IMR-90 (cell line): ENCODE data around the gene ARMC6. TPM values are rescaled to one million over a fixed set of nuclear protein-coding genes. Genes with fewer than 3 reads are reported as not detected.

Source experiments
- ATAC-seq: fragments of 200-7000 bp; cut with Tn5 transposase; 2 replicates; pipeline ENCODE4 v1.9.1; 2020; ENCODE audit warnings: low read depth, mild to moderate bottlenecking, moderate library complexity
- BruUV-seq: library from RNA; stranded (reverse); fragments of 400-500 nt; replicated peaks from 2 replicates; lab custom pipeline; 2021; lab: Mats Ljungman, UMichigan
- CTCF ChIA-PET: fragments of 300-600 bp; formaldehyde crosslinking; extraction: SDS; loops from one replicate; lab custom pipeline; 2021; ENCODE audit warnings: antibody characterized with exemption; lab: Yijun Ruan, JAX
- POLR2A ChIA-PET: fragments of 300-600 bp; sonication (Branson Sonifier 250); formaldehyde crosslinking; loops from one replicate; lab custom pipeline; 2022; ENCODE audit warnings: antibody characterized with exemption; ENCODE audit not compliant: unreplicated experiment; lab: Charles Lee
- DNase-seq: peaks from one replicate; pipeline ENCODE4 v3.0.0; 2013
- H2AFZ ChIP-seq: replicated peaks from 2 replicates; pipeline ENCODE3; 2013; ENCODE audit warnings: low read length, mild to moderate bottlenecking; ENCODE audit not compliant: poor library complexity
- H2AK5ac ChIP-seq: 2 replicates; pipeline ENCODE4 v1.6.1; 2013; ENCODE audit warnings: low read depth, low read length, inconsistent platforms
- H2AK9ac ChIP-seq: replicated peaks from 2 replicates; pipeline ENCODE3; 2013; ENCODE audit warnings: mild to moderate bottlenecking, low read depth, low read length, moderate library complexity; ENCODE audit not compliant: poor library complexity
- H2BK120ac ChIP-seq: 2 replicates; pipeline ENCODE4 v1.6.1; 2013; ENCODE audit warnings: low read depth, low read length, inconsistent platforms
- H2BK15ac ChIP-seq: 3 replicates; pipeline ENCODE4 v1.6.1; 2013; ENCODE audit warnings: low read depth, low read length, inconsistent platforms
- H2BK20ac ChIP-seq: 2 replicates; pipeline ENCODE4 v1.6.1; 2013; ENCODE audit warnings: low read depth, mild to moderate bottlenecking, inconsistent platforms, low read length, moderate library complexity
- H2BK5ac ChIP-seq: 2 replicates; pipeline ENCODE4 v1.6.1; 2013; ENCODE audit warnings: mild to moderate bottlenecking, low read depth, low read length, inconsistent platforms; ENCODE audit not compliant: poor library complexity, severe bottlenecking
- H3K14ac ChIP-seq: replicated peaks from 2 replicates; pipeline ENCODE4 v1.6.1; 2013; ENCODE audit warnings: low read depth, low read length, inconsistent platforms
- H3K18ac ChIP-seq: 2 replicates; pipeline ENCODE4 v1.6.1; 2013; ENCODE audit warnings: low read depth, low read length, control low read depth
- H3K23ac ChIP-seq: 2 replicates; pipeline ENCODE4 v1.6.1; 2013; ENCODE audit warnings: low read depth, low read length, inconsistent platforms
- H3K27ac ChIP-seq: 2 replicates; pipeline ENCODE4 v1.5.1; 2013; ENCODE audit warnings: mild to moderate bottlenecking, control low read depth, low read length; ENCODE audit not compliant: insufficient read depth
- H3K27me3 ChIP-seq: 2 replicates; pipeline ENCODE4 v1.6.1; 2013; ENCODE audit warnings: low read length; ENCODE audit not compliant: control insufficient read depth, insufficient read depth
- H3K36me3 ChIP-seq: 2 replicates; pipeline ENCODE4 v1.6.1; 2013; ENCODE audit warnings: low read length, mixed read lengths; ENCODE audit not compliant: control insufficient read depth, insufficient read depth
- H3K4ac ChIP-seq: 2 replicates; pipeline ENCODE4 v1.6.1; 2013; ENCODE audit warnings: low read depth, low read length, inconsistent platforms
- H3K4me1 ChIP-seq: 2 replicates; pipeline ENCODE4 v1.6.1; 2013; ENCODE audit warnings: low read length, mixed read lengths; ENCODE audit not compliant: control insufficient read depth, insufficient read depth
- H3K4me2 ChIP-seq: 2 replicates; pipeline ENCODE4 v1.6.1; 2013; ENCODE audit warnings: low read depth, mild to moderate bottlenecking, control low read depth, low read length, moderate library complexity
- H3K4me3 ChIP-seq: 2 replicates; pipeline ENCODE4 v1.5.1; 2013; ENCODE audit warnings: low read depth, mild to moderate bottlenecking, control low read depth, low read length, moderate library complexity; ENCODE audit not compliant: insufficient read depth
- H3K56ac ChIP-seq: 2 replicates; pipeline ENCODE4 v1.6.1; 2013; ENCODE audit warnings: low read length, inconsistent platforms; ENCODE audit not compliant: insufficient read depth; ENCODE audit errors: extremely low read depth
- H3K79me1 ChIP-seq, 2 experiments: 2 replicates each; pipeline ENCODE4 v1.6.1; 2013; ENCODE audit warnings: low read length in 2 of 2, inconsistent platforms in 1 of 2, low read depth in 1 of 2
- H3K9ac ChIP-seq: 2 replicates; pipeline ENCODE4 v1.6.1; 2013; ENCODE audit warnings: low read depth, low read length, control low read depth
- H3K9me1 ChIP-seq: 2 replicates; pipeline ENCODE4 v1.6.1; 2013; ENCODE audit warnings: low read length, inconsistent platforms; ENCODE audit not compliant: insufficient read depth
- H3K9me3 ChIP-seq: 2 replicates; pipeline ENCODE4 v1.6.1; 2013; ENCODE audit warnings: low read length; ENCODE audit not compliant: control insufficient read depth, insufficient read depth
- H4K20me1 ChIP-seq: 2 replicates; pipeline ENCODE4 v1.6.1; 2013; ENCODE audit warnings: low read length, inconsistent platforms; ENCODE audit not compliant: insufficient read depth
- H4K5ac ChIP-seq: 2 replicates; pipeline ENCODE4 v1.6.1; 2013; ENCODE audit warnings: mild to moderate bottlenecking, low read depth, low read length, control low read depth
- H4K8ac ChIP-seq, 2 experiments: 2 replicates each; pipeline ENCODE4 v1.6.1; 2013; ENCODE audit warnings: low read depth in 2 of 2, low read length in 2 of 2, control low read depth in 1 of 2, inconsistent platforms in 1 of 2
- H4K91ac ChIP-seq: 2 replicates; pipeline ENCODE4 v1.6.1; 2013; ENCODE audit warnings: low read depth, low read length, inconsistent platforms; ENCODE audit not compliant: insufficient read depth
- CEBPB ChIP-seq: IDR thresholded peaks from 2 replicates; pipeline ENCODE4 v1.6.1; 2012; ENCODE audit warnings: low read depth, low read length, improper control_type of control experiment
- MAZ ChIP-seq: IDR thresholded peaks from 2 replicates; pipeline ENCODE4 v1.6.1; 2012; ENCODE audit warnings: low read depth, mild to moderate bottlenecking, low read length, improper control_type of control experiment, moderate library complexity, borderline replicate concordance
- POLR2A ChIP-seq: IDR thresholded peaks from 2 replicates; pipeline ENCODE4 v1.6.1; 2012; ENCODE audit warnings: mild to moderate bottlenecking, low read depth, low read length
- RCOR1 ChIP-seq: IDR thresholded peaks from 2 replicates; pipeline ENCODE4 v1.6.1; 2012; ENCODE audit warnings: mild to moderate bottlenecking, low read length, improper control_type of control experiment; ENCODE audit not compliant: insufficient replicate concordance
- RFX5 ChIP-seq: IDR thresholded peaks from 2 replicates; pipeline ENCODE4 v1.8.0; 2012; ENCODE audit warnings: low read depth, mild to moderate bottlenecking, low read length, moderate library complexity
- WGBS, 2 experiments: methylation state at CpG; one replicate each; pipeline versions ENCODE4 v1.1.5 to v1.1.7; 2013; ENCODE audit warnings: missing lambda C conversion rate in 2 of 2; ENCODE audit not compliant: insufficient read length in 1 of 2; ENCODE audit errors: extremely low coverage in 2 of 2; 5-methylcytosine and 5-hydroxymethylcytosine counted together
- dilution Hi-C: fragments of 300-500 bp; cut with HindIII; formaldehyde crosslinking; loops from one replicate; pipeline ENCODE4 v1.14.3; 2018; ENCODE audit warnings: low sequenced_read_pairs; ENCODE audit not compliant: unreplicated experiment
- in situ Hi-C: fragments of 300-500 bp; cut with MboI; formaldehyde crosslinking; loops from 3 replicates; pipeline ENCODE4 v1.14.3; 2019; ENCODE audit warnings: low sequenced_read_pairs, inconsistent platforms, mixed read lengths
- intact Hi-C: fragments of 100-400 bp; cut with micrococcal nuclease; formaldehyde crosslinking; loops from 2 replicates; pipeline ENCODE4 v1.10.0; 2022
- polyA plus RNA-seq, 3 experiments: library from polyadenylated mRNA; depleted of rRNA; stranded (reverse); fragments of >200 nt; gene quantifications; 2 replicates each; pipeline ENCODE4 v1.2.3, GENCODE V29; 2012; ENCODE audit warnings: low replicate concordance in 1 of 3
- total RNA-seq: library from RNA; depleted of rRNA; stranded (reverse); fragments of >200 nt; gene quantifications from 2 replicates; pipeline ENCODE4 v1.2.3, GENCODE V29; 2012
- TF ChIP-seq, protein P1 (sequence below): fragments of 150-350 bp; IDR thresholded peaks from 2 replicates; pipeline ENCODE4 v1.6.1; 2016; ENCODE audit warnings: low read depth, mild to moderate bottlenecking, low read length, moderate library complexity, borderline replicate concordance

Gene ARMC6
- total and polyA plus RNA-seq, 2 of the 4 experiments (the other 2 are of a cell fraction), result 41.5 to 52.7 TPM

GRCh38 chr19:19009951-19010350 is 23.5 kb upstream of the ARMC6 start:
- no TSS peak for BruUV-seq
- no peak overlapping the region for H4K5ac ChIP-seq
- no peak overlapping the region for H2BK15ac ChIP-seq
- H3K4me1 ChIP-seq, result no peaks in the 10 kb centered on the region
- no peak overlapping the region for H2AK9ac ChIP-seq
- dilution Hi-C loops, result no loop called here
- H3K9me1 ChIP-seq, result 0 out of 2 replicates have a peak, but pooled peaks cover 6% of the 10 kb centered on the region
- no peak overlapping the region for H3K23ac ChIP-seq
- H3K4ac ChIP-seq, result no peak overlapping the region
- no peak overlapping the region for H3K27ac ChIP-seq
- H3K9me3 ChIP-seq, result no peaks in the 10 kb centered on the region
- H3K4me3 ChIP-seq, result no peak overlapping the region
- intact Hi-C loops, result no loop called here
- H2AFZ ChIP-seq, result no peak overlapping the region
- H3K9ac ChIP-seq, result no peak overlapping the region
- peaks cover 12% of the 10 kb centered on the region; the same call in 1 of the 2 replicates for H4K20me1 ChIP-seq
- ChIA-PET POLR2A (no interaction called here), CTCF (no interaction called here)
- TF ChIP-seq CEBPB (no peak), RFX5 (no peak), RCOR1 (no peak), POLR2A (no peak), MAZ (no peak)
- TF ChIP-seq, protein P1, sequence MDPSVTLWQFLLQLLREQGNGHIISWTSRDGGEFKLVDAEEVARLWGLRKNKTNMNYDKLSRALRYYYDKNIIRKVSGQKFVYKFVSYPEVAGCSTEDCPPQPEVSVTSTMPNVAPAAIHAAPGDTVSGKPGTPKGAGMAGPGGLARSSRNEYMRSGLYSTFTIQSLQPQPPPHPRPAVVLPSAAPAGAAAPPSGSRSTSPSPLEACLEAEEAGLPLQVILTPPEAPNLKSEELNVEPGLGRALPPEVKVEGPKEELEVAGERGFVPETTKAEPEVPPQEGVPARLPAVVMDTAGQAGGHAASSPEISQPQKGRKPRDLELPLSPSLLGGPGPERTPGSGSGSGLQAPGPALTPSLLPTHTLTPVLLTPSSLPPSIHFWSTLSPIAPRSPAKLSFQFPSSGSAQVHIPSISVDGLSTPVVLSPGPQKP, result no peak
- no peak overlapping the region for H2AK5ac ChIP-seq
- 96% methylated on average over 11 of the region's 18 CpGs; no CpG with 5 or more reads in 1 of the 2 experiments for WGBS, 2 experiments
- DNase-seq (no peak), ATAC-seq (no peak)
- H4K8ac ChIP-seq, result no peak overlapping the region
- H3K56ac ChIP-seq, result no peak overlapping the region
- no peak overlapping the region for H3K18ac ChIP-seq
- no peak overlapping the region for H2BK120ac ChIP-seq
- in situ Hi-C loops, result no loop called here
- no peak overlapping the region for H3K4me2 ChIP-seq
- no peak overlapping the region for H4K91ac ChIP-seq
- peaks cover 65% of the 10 kb centered on the region for H3K36me3 ChIP-seq
- peaks cover 19 to 62% of the 10 kb centered on the region in 2 experiments for H3K79me1 ChIP-seq
- no peak overlapping the region for H2BK5ac ChIP-seq
- H3K27me3 ChIP-seq, result no peaks in the 10 kb centered on the region
- no peak overlapping the region for H2BK20ac ChIP-seq
- H3K14ac ChIP-seq, result no peak overlapping the region
